ENCODE data around the gene PIGV.

DNA sequence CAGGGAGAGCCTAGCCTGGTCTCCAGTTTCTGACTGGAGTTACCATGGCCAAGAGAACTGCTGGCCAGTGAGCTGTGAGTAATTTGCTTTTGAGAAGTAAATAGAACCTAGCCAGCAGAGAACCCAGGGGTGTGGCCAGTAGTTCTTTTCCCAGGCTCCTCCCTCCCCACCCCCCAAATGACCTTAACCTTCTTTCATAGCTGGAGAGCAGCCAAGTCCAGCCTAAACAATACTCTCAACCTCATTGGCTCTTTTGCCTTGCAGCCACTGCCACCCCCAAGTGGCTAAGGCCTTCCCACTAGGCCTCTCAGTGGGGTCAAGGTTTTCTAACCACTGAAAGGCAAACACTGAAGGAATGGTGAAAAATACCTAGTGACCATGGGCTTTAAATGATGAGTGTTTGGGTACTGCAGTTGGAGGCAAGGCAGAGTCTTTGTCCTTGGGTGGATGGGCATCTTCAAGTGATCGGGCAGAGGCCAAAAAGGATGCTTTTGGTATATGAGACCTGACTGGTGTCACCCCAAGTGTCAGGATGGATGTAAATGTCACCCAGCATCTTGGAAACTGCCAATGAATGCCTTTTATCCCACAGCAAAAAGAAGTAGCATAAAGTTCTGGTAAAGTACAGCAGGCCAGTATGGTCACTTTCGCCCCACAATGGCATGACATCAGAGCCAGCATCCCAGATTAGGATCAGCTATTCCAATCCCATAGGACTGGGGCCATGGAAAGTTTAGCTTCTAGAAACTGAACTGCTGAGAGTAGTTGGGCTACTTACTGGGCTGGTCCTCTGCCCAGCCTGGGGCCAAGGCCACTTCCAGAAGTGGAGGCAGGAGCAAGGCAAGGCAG lies 3.5 kb upstream of the PIGV start:
- TF ChIP-seq EZH2 (IDR thresholded peaks at IDR 0.05; ENCODE audit: insufficient read depth, poor library complexity, severe bottlenecking) (no peak), EZH2phosphoT487 (IDR thresholded peaks at IDR 0.05; ENCODE audit: insufficient read depth, low read depth) (no peak)
